Naive thymus-derived CD4-positive, alpha-beta T cell (primary cell): ENCODE results near the gene PI4K2A. TPM values are rescaled to one million over a fixed set of nuclear protein-coding genes. Genes with fewer than 3 reads are reported as not detected.

ENCODE experiments used
- ATAC-seq: fragments of 150-1000 bp; cut with Tn5 transposase; 2 replicates; pipeline ENCODE4 v1.10.0; 2021; ENCODE audit warnings: mild to moderate bottlenecking, moderate library complexity
- CTCF ChIA-PET: fragments of 350-600 bp; sonication (Branson Sonifier 250); formaldehyde crosslinking; loops from one replicate; lab custom pipeline; 2021; ENCODE audit warnings: antibody characterized with exemption; lab: Charles Lee
- POLR2A ChIA-PET: fragments of 350-600 bp; sonication (Branson Sonifier 250); formaldehyde crosslinking; loops from one replicate; lab custom pipeline; 2021; ENCODE audit warnings: antibody characterized with exemption, inconsistent platforms; lab: Charles Lee
- DNase-seq, 9 donors: peaks; one replicate each; pipeline versions ENCODE4 v3.0.0 to v3.0.0-alpha.2; 2020 to 2022; ENCODE audit warnings: mixed read lengths in 1 of 9
- H3K27ac ChIP-seq: one replicate; pipeline ENCODE4 v1.7.0; 2013; ENCODE audit warnings: mild to moderate bottlenecking, low read depth, low read length, moderate library complexity
- H3K27me3 ChIP-seq, 2 donors: one replicate each; pipeline ENCODE4 v1.7.0; 2013; ENCODE audit warnings: low read length in 2 of 2, mild to moderate bottlenecking in 2 of 2, moderate library complexity in 2 of 2; ENCODE audit not compliant: control insufficient read depth in 2 of 2, insufficient read depth in 2 of 2
- H3K36me3 ChIP-seq, 3 experiments: 1 replicate in 2 of 3; 2 replicates in 1 of 3; pipeline ENCODE4 v1.7.0; 2013; ENCODE audit warnings: low read length in 3 of 3, mild to moderate bottlenecking in 3 of 3, moderate library complexity in 1 of 3; ENCODE audit not compliant: insufficient read depth in 3 of 3, control insufficient read depth in 2 of 3
- H3K4me1 ChIP-seq, 2 donors: one replicate each; pipeline ENCODE4 v1.7.0; 2013; ENCODE audit warnings: low read length in 2 of 2, mild to moderate bottlenecking in 2 of 2, moderate library complexity in 1 of 2; ENCODE audit not compliant: control insufficient read depth in 2 of 2, insufficient read depth in 2 of 2
- H3K4me3 ChIP-seq: 2 replicates; pipeline ENCODE4 v1.7.0; 2013; ENCODE audit warnings: mild to moderate bottlenecking, low read length
- H3K9me3 ChIP-seq, 3 experiments: 1 replicate in 2 of 3; 2 replicates in 1 of 3; pipeline ENCODE4 v1.7.0; 2013; ENCODE audit warnings: low read length in 3 of 3; ENCODE audit not compliant: control insufficient read depth in 2 of 3
- H3K27ac Mint-ChIP-seq, 9 donors: one replicate each; pipeline ENCODE4 v1.8.0; 2020 to 2022; ENCODE audit warnings: mixed read lengths in 9 of 9, mild to moderate bottlenecking in 8 of 9, moderate library complexity in 5 of 9, inconsistent platforms in 2 of 9
- H3K27me3 Mint-ChIP-seq, 5 donors: one replicate each; pipeline ENCODE4 v1.8.0; 2021 to 2022; ENCODE audit warnings: mixed read lengths in 5 of 5, mild to moderate bottlenecking in 1 of 5
- H3K36me3 Mint-ChIP-seq, 5 donors: one replicate each; pipeline ENCODE4 v1.8.0; 2020 to 2022; ENCODE audit warnings: mixed read lengths in 5 of 5, mild to moderate bottlenecking in 3 of 5, inconsistent platforms in 1 of 5
- H3K4me1 Mint-ChIP-seq, 7 donors: one replicate each; pipeline ENCODE4 v1.8.0; 2020 to 2022; ENCODE audit warnings: mixed read lengths in 7 of 7, mild to moderate bottlenecking in 3 of 7, inconsistent platforms in 1 of 7
- H3K4me3 Mint-ChIP-seq, 10 donors: one replicate each; pipeline ENCODE4 v1.8.0; 2020 to 2022; ENCODE audit warnings: mild to moderate bottlenecking in 10 of 10, mixed read lengths in 10 of 10, moderate library complexity in 6 of 10, inconsistent platforms in 2 of 10
- H3K9me3 Mint-ChIP-seq, 11 donors: one replicate each; pipeline ENCODE4 v1.8.0; 2020 to 2022; ENCODE audit warnings: mixed read lengths in 11 of 11, mild to moderate bottlenecking in 4 of 11, inconsistent platforms in 1 of 11, moderate library complexity in 1 of 11
- intact Hi-C, 2 donors: fragments of 100-400 bp; cut with micrococcal nuclease; formaldehyde crosslinking; loops; one replicate each; pipeline ENCODE4 v1.15.1; 2023
- polyA plus RNA-seq, 2 donors: library from polyadenylated mRNA; unstranded; fragments of 300-500 nt; fragmentation: Illumina TruSeq; gene quantifications; one replicate each; pipeline ENCODE4 v1.2.3, GENCODE V29; 2021
- total RNA-seq, 6 experiments: library from RNA in 5 of 6; stranded (reverse) in 5 of 6; gene quantifications; 1 replicate in 5 of 6; 2 replicates in 1 of 6; pipeline ENCODE4 v1.2.3 and lab custom pipeline; 2021 to 2026

Gene PI4K2A
- total and polyA plus RNA-seq, 7 experiments from 2014 or later, result 5.5 to 33.8 (median 10.1) TPM

DNA sequence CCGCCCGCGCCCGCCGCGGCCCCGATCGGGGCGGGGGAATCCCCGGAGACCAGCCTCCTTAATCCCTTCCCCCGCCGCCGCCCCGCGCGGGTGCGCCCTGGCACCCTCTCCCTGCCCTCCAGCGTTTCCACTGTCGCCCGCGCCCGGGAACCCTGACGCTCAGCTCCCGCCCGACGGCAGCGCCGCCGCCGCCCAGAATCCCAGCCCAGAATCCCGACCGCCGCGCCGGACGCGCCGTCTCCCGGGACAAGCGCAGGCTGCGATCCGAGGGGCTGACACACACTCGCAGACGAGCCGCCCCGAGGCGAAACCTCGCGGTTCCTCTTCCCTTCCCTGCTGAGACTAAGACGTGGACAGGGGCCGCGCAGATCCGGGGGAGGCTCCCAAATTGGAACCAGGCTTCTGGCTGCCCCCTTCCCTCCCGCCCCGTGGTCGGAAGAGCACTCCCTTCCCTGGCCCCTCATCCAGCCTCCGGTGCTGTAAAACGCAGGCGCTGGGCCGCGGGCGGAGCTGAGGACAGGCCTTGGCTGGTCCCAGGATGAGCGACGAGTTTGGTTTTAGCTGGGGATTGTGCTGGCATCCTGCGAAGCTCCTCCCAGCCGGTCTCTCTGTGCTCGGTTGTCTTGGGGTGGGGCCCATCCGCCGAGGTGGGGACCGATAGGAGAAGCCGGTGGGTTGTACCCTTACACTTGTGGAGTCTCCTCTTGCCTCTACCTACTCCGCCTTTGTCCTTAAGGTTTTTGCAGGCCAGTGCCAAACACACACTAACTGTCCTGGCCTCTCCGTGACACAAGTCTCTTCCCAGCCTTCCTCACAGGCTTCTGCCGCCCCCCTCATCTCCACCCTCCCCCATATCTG lies 74.2 kb downstream of the PI4K2A start:
- Mint-ChIP-seq H3K27ac (peak overlapping the region in 3 of 9 donors; percentile 38 to 86 (median 41)), H3K27me3 (peaks cover 8 to 38% (median 13%) of the 10 kb centered on the region in 5 donors), H3K4me1 (peaks cover 5 to 20% (median 11%) of the 10 kb centered on the region in 7 donors), H3K4me3 (peak overlapping the region; percentile 95 to 100 (median 99)), H3K9me3 (no peaks in the 10 kb centered on the region), H3K36me3 (peaks cover 0 to 4% (median 0%) of the 10 kb centered on the region in 5 donors)
- CTCF ChIA-PET, result interaction anchor here (1.0 to 1.4 kb wide), 2 partner anchors 11 to 17 kb away, joined by 3 to 4 read pairs; no protein-coding TSS in a partner anchor
- POLR2A ChIA-PET, result interaction anchor here (1.2 to 2.3 kb wide), 2 partner anchors 22 to 27 kb away, joined by 7 read pairs; partner anchors contain the start of genes AVPI1 and ZFYVE27
- intact Hi-C loops, result loop anchor here (1.0 to 2.0 kb wide), 6 partner anchors 14 to 74 kb away; partner anchors contain the start of genes ZFYVE27 (in 2 of the 2), AVPI1 (in 1 of the 2) and PI4K2A (in 1 of the 2)
- peaks cover 5 to 6% of the 10 kb centered on the region in 2 donors for H3K4me1 ChIP-seq
- H3K4me3 ChIP-seq, result peak overlapping the region; percentile 69
- H3K27ac ChIP-seq, result no peak overlapping the region
- H3K36me3 ChIP-seq, result no peaks in the 10 kb centered on the region
- H3K27me3 ChIP-seq, result no peaks in the 10 kb centered on the region
- no peaks in the 10 kb centered on the region for H3K9me3 ChIP-seq
- peak; percentile 59 for ATAC-seq
- DNase-seq, result peak in 1 of 9 donors; percentile 40

DNA sequence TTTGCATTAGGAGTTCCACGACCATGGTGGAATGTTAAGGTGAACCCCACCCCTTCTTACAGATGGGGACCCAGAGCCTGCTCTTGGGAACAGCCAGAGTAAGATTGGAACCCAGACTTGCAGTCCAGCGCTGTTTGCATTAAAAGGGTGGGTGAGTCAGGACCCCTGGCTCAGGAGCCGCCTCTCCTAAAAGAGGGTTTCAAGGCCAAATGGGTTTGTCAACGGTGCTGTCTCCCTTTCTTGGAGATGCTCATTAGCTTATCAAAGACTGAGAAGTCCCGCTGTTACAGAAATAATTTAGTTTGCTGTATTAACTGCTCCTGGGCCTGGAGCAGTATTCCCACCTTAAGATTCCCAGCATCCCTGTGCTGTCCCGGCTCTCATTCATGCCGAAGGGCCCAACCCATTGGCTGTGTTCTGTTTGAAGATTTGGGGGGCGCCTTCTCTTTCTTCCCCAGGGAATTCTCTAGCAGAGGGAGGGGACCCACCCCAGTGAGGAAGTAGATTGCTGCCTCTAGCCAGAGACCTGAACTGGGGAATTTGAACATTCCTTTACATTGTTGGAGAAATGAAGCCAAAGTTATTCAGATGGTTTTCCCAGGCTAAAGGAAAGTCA lies 74.9 kb downstream of the PI4K2A start:
- Mint-ChIP-seq H3K27me3 (peaks cover 5 to 34% (median 12%) of the 10 kb centered on the region in 5 donors), H3K4me3 (peak overlapping the region; percentile 95 to 100 (median 99)), H3K9me3 (no peaks in the 10 kb centered on the region), H3K27ac (no peak overlapping the region), H3K4me1 (peaks cover 5 to 20% (median 11%) of the 10 kb centered on the region in 7 donors), H3K36me3 (peaks cover 0 to 4% (median 0%) of the 10 kb centered on the region in 5 donors)
- POLR2A ChIA-PET, result interaction anchor here (0.9 to 2.3 kb wide), 2 partner anchors 21 to 29 kb away, joined by 3 to 7 read pairs; partner anchors contain the start of genes AVPI1 and ZFYVE27
- Histone ChIP-seq H3K4me3 (no peak overlapping the region), H3K9me3 (no peaks in the 10 kb centered on the region), H3K36me3 (no peaks in the 10 kb centered on the region), H3K4me1 (peaks cover 5 to 6% of the 10 kb centered on the region in 2 donors), H3K27ac (no peak overlapping the region), H3K27me3 (no peaks in the 10 kb centered on the region)
- ATAC-seq (no peak), DNase-seq (no peak)
- intact Hi-C loops, result loop anchor here in 1 of 2 donors (2.0 kb wide), 1 partner anchor 15 kb away; no protein-coding TSS in a partner anchor
- CTCF ChIA-PET, result no interaction called here

DNA sequence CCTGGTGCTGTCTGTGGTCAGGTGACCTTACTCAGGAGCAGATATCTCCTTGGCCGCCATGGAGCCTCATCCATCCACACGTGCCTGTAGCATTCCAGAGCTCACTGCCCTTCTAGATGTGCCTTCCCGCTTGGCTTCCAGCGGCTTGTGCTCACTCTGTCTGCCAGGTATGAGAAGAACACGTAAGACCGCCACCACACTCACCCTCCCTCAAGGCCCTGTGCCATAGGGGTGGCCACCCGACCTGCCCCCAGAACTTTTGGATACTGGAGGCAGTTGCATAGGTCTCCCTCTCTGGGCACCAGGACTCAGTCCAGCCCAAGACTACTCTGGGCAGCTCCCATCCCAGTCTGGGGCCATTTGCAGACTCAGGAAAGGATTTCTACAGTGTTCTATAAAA lies 77.2 kb downstream of the PI4K2A start:
- H3K27ac ChIP-seq, result no peak overlapping the region
- no peak for DNase-seq
- H3K4me3 ChIP-seq, result no peak overlapping the region
- CTCF ChIA-PET, result no interaction called here
- no peaks in the 10 kb centered on the region for H3K36me3 ChIP-seq
- Mint-ChIP-seq H3K4me3 (no peak overlapping the region), H3K4me1 (peaks cover 5 to 18% (median 11%) of the 10 kb centered on the region in 7 donors), H3K27me3 (peaks cover 0 to 26% (median 7%) of the 10 kb centered on the region in 5 donors), H3K27ac (no peak overlapping the region), H3K36me3 (no peaks in the 10 kb centered on the region), H3K9me3 (no peaks in the 10 kb centered on the region)
- H3K27me3 ChIP-seq, result no peaks in the 10 kb centered on the region
- H3K9me3 ChIP-seq, result no peaks in the 10 kb centered on the region
- intact Hi-C loops, result no loop called here
- peaks cover 5 to 6% of the 10 kb centered on the region in 2 donors for H3K4me1 ChIP-seq
- ATAC-seq, result no peak
- POLR2A ChIA-PET, result interaction anchor here (0.8 to 1.2 kb wide), 2 partner anchors 19 to 21 kb away, joined by 3 read pairs; partner anchors contain the start of gene ZFYVE27

DNA sequence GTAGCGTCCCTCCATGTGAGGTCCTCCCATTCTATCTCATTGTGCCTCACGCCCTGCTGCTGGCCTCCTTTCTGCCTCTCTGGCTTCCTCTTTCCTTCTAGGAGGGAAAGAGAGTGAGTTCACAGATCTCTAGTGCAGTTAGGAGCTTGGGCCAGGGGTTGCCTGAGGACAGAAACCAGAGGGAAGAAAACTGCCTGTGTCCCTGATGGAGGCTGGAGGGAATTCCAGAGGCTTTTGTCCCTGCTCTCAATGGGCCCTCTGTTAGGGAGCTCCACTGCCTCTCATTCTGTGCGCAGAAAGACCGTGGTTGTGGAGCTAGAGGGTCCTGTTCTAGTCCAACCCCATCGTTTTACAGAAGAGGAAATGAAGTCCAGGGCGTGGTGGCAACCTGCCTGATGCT lies 77.7 kb downstream of the PI4K2A start:
- H3K9me3 ChIP-seq, result no peaks in the 10 kb centered on the region
- no peaks in the 10 kb centered on the region for H3K36me3 Mint-ChIP-seq
- intact Hi-C loops, result no loop called here
- H3K27ac Mint-ChIP-seq, result no peak overlapping the region
- H3K9me3 Mint-ChIP-seq, result no peaks in the 10 kb centered on the region
- ATAC-seq (no peak), DNase-seq (no peak)
- no peak overlapping the region for H3K4me3 Mint-ChIP-seq
- H3K27me3 ChIP-seq, result no peaks in the 10 kb centered on the region
- no peak overlapping the region for H3K27ac ChIP-seq
- H3K27me3 Mint-ChIP-seq, result peaks cover 0 to 21% (median 3%) of the 10 kb centered on the region in 5 donors
- H3K4me1 Mint-ChIP-seq, result peaks cover under 1 to 13% (median 6%) of the 10 kb centered on the region in 7 donors
- no peaks in the 10 kb centered on the region for H3K36me3 ChIP-seq
- ChIA-PET CTCF (no interaction called here), POLR2A (no interaction called here)
- peaks cover under 1 to 1% of the 10 kb centered on the region in 2 donors for H3K4me1 ChIP-seq
- H3K4me3 ChIP-seq, result no peak overlapping the region

DNA sequence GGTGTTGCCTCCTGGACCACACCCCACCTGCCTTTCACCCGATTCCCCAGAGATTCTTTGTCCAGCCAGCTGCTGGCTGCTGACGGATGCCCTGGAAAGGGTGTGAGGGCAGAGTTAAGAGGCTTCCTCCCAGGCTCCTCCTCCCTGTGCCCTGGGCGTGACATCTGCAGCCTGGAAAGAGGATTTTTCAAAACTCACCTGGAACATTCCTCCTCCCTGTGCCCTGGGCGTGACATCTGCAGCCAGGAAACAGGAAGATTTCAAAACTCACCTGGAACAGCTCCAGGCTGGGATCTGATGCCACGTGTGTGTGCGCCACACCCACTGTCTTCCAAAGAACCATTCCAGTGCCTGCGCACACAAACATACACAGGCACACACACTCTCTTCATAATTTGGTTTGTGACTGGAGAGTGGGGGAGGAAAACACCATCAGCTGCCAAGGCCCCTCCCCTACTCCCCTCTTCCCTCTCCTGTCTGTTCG lies 78.2 kb downstream of the PI4K2A start:
- H3K4me1 ChIP-seq, result no peaks in the 10 kb centered on the region
- H3K9me3 Mint-ChIP-seq, result no peaks in the 10 kb centered on the region
- DNase-seq (no peak), ATAC-seq (no peak)
- ChIA-PET CTCF (interaction anchor here (0.8 kb wide), 1 partner anchor 39 kb away, joined by 5 read pairs; no protein-coding TSS in a partner anchor), POLR2A (no interaction called here)
- H3K27me3 Mint-ChIP-seq, result peaks cover 0 to 23% (median 3%) of the 10 kb centered on the region in 5 donors
- H3K4me3 Mint-ChIP-seq, result no peak overlapping the region
- no peak overlapping the region for H3K4me3 ChIP-seq
- H3K36me3 Mint-ChIP-seq, result no peaks in the 10 kb centered on the region
- no peaks in the 10 kb centered on the region for H3K36me3 ChIP-seq
- H3K27ac ChIP-seq, result no peak overlapping the region
- H3K27me3 ChIP-seq, result no peaks in the 10 kb centered on the region
- no peaks in the 10 kb centered on the region for H3K9me3 ChIP-seq
- intact Hi-C loops, result no loop called here
- no peak overlapping the region for H3K27ac Mint-ChIP-seq
- peaks cover 0 to 10% (median 6%) of the 10 kb centered on the region in 7 donors for H3K4me1 Mint-ChIP-seq

DNA sequence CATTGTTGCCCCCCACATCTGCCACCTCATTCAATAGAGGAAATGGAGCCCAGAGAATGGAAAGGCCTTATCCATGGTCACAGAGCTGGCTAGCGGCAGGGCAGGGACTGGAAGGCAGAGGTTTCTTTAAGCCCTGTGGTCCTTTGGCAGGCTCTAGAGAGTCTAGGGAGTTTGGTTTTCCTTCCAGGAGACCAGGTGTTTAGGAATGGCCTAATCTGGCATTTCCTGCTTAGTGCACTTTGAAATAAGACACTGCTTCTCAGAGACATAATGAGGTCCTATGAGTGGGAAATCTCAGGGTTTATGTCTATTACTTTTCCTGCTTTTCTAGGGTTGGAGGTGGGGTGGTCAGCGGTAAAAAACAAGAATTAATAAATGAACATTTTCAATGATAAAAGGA lies 79.1 kb downstream of the PI4K2A start:
- Mint-ChIP-seq H3K9me3 (no peaks in the 10 kb centered on the region), H3K4me3 (no peak overlapping the region), H3K4me1 (peaks cover 0 to 6% (median 4%) of the 10 kb centered on the region in 7 donors), H3K36me3 (no peaks in the 10 kb centered on the region), H3K27ac (no peak overlapping the region), H3K27me3 (peaks cover 0 to 26% (median 0%) of the 10 kb centered on the region in 5 donors)
- intact Hi-C loops, result no loop called here
- no peak for ATAC-seq
- Histone ChIP-seq H3K9me3 (no peaks in the 10 kb centered on the region), H3K4me1 (no peaks in the 10 kb centered on the region), H3K4me3 (no peak overlapping the region), H3K27ac (no peak overlapping the region), H3K27me3 (no peaks in the 10 kb centered on the region), H3K36me3 (no peaks in the 10 kb centered on the region)
- no peak for DNase-seq
- ChIA-PET POLR2A (no interaction called here), CTCF (interaction anchor here (2.4 kb wide), 1 partner anchor 11 kb away, joined by 11 read pairs; no protein-coding TSS in a partner anchor)
